Activated CD4-positive, alpha-beta T cell treated with anti-CD3 and anti-CD28 coated beads, Interleukin-2, amount 50 U/mL, for 24 hours (primary cell): ENCODE data around the gene HOXD10.

ENCODE experiments used
- DNase-seq, 2 donors: peaks; one replicate each; pipeline ENCODE4 v3.0.0-alpha.2; 2020; ENCODE audit warnings: low read depth in 1 of 2, low spot score in 1 of 2

HOXD10 gene

GRCh38 chr2:176149939-176150583, 33.5 kb downstream of the HOXD10 start:
- DNase-seq: no peak

DNA sequence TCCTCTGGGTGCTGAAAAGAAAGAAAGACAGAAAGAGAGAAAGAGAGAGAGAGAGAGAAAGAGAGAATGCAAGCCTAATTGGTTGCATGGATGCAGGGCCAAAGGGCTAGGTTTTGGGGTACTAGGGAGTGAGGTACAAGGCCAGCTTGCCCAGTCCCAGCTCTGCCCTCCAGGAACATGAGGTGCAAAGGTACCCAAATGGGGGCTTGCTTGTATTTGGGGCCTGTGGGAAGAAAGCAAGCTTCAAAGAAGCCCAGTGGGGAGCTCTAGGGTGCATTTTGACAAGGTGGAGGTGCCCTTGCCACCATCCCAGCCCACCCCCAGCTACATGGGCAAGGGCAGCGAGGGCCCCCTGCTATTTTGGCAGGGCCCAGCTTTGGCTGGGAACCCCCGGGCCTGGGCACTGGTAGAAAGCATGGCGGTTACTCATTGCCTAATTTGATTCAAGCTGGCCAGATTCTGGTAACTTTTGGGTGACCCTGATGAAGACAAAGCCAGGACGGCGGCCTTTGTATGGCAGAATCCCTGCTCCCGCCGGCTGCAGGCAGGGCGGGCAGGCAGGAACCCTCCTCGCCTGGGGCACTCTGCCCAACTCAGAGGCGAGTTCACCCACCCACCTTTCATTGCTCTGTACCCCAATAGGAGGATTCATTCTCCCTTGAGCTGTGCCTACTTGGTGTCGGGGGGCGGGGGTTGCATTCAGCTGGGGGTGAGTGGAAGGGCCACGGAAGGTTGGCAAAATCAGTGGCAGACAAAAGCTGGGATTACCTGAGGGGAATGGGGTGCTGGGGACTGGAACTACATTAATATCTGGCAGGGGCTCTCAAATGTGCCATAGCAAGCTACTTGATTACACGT, 34.2 kb downstream of the HOXD10 start:
- DNase-seq: no peak

DNA sequence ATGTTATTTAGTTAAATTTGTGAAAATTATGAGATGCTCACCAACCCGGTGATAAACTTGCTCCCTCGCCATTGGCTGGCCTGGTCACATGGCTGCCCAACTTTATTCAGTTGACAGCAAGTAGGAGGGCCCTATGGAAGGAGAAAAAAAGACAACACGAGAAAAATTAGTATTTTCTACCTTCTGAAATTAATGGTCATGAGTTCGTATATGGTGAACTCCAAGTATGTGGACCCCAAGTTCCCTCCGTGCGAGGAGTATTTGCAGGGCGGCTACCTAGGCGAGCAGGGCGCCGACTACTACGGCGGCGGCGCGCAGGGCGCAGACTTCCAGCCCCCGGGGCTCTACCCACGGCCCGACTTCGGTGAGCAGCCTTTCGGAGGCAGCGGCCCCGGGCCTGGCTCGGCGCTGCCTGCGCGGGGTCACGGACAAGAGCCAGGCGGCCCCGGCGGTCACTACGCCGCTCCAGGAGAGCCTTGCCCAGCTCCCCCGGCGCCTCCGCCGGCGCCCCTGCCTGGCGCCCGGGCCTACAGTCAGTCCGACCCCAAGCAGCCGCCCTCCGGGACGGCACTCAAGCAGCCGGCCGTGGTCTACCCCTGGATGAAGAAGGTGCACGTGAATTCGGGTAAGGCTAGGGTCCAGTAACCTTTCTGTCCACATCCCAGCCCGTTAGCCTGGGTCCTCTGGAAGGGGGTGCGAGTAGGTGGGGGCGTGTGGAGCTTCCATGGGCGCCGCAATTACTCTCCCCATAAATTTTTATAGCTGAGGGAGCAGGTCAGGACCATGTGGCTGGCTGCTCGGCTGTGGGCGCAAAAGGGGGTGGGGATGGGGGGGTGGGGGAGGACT, 35.1 kb downstream of the HOXD10 start, which contains the start of gene HOXD4:
Gene HOXD4 (plus strand): TSS at position 109 of the 846 bp plus-strand sequence. CDS start 84 bp downstream, at position 193.
- DNase-seq: no peak

DNA sequence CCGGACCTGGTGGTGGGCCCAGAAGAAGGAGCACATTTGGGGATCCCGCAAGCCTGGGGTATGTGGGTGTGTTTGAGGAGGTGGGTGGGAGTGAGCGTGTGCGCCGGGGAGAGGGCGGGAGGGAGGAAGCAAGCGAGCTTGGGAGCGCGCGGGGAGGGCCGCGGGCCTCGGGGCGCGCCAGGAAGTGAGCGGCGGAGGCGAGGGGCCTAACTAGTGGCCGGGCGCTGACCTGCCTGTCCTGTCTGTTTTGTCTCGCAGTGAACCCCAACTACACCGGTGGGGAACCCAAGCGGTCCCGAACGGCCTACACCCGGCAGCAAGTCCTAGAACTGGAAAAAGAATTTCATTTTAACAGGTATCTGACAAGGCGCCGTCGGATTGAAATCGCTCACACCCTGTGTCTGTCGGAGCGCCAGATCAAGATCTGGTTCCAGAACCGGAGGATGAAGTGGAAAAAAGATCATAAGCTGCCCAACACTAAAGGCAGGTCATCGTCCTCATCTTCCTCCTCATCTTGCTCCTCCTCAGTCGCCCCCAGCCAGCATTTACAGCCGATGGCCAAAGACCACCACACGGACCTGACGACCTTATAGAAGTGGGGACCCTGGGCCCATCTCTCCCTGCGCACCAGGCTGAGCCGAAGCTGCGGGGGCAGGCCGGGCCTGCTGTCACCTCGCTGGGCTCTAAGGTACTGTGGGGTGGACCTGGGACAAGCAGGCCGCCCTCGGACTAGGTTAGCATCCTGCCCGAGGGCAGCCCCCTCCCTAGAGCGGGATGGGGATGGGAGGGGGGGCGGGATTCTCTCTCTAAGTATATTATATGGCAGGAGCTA, 36.0 kb downstream of the HOXD10 start:
- DNase-seq: no peak

GRCh38 chr2:176154576-176155252, 38.1 kb downstream of the HOXD10 start:
- no peak for DNase-seq

- DNase-seq: no peak
These were observed 38.9 kb downstream of the HOXD10 start for GRCh38 chr2:176155356-176156044.

DNA sequence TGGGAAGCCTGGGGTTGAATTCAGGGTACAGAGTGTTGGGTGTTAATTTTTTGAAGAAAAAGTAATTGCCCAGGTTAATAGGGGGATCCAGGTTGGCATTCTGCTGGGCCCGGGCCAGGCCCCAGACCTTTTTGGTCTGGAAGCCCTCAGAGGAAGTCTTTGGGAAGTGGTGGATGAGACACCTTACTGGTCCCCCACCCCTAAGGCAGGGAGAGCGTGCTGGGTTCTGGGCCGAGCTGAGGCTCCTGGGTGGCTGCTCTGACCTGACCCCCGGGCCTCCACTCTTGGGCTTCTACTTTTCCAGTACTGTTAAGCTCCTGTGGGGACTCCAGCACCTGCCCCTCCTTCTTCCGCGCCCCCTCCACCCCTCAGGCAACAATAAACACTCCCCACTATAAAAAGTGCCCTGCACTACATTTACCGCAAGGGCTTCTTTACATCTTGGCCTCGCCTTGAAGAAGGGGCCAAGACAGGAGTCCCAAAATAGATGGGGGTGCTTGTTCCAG, 39.8 kb downstream of the HOXD10 start:
- DNase-seq: no peak

- no peak for DNase-seq
These were observed 40.4 kb downstream of the HOXD10 start, which contains the start of gene HOXD3 for GRCh38 chr2:176156807-176157498. HOXD3 (plus strand) TSS chr2:176157307; CDS start chr2:176169115, 11,808 bp downstream.

GRCh38 chr2:176157499-176158185, 41.1 kb downstream of the HOXD10 start:
- DNase-seq: no peak

- DNase-seq: no peak
These were observed 41.6 kb downstream of the HOXD10 start for GRCh38 chr2:176158186-176158591.

DNA sequence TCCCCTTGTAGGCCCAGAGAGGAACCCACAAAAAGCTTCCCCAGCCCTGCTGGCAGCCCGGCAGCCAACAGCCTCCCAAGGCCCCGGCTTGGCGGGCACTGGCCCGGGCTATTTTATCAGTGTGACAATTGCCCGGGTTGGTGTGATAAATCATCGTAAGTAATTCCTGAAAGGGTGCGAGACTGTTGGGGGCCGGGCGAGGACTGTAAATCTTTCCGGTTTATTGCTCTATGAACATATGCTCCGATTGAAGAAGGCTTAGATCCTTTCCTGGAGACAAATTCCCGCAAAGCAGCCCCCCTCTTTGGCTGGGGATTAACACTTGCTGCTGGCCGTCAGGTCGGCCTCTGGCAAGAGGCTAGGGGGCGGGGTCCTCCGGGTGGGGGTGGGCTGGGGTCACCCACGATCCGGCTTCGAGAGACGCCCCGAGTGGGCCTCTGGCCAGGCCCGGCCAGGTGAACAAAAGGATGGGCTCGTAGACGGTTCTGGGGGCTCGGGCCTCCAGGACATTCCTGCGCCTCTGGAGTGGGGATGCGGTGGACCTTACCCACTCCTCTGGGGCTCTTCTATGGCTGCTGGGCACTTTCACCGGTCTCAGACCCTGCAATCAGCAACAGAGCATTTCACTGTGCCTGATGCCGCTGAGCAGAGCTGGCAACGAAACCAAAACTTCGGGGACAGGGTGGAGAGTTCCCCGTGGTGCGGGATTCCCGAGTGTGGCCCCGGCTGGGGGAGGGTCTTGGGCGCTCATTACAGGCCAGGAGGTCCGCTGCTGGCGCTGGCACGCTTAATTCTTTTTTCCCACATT, 42.5 kb downstream of the HOXD10 start:
- no peak for DNase-seq

- no peak for DNase-seq
These were observed 43.2 kb downstream of the HOXD10 start for GRCh38 chr2:176159663-176160250.

DNA sequence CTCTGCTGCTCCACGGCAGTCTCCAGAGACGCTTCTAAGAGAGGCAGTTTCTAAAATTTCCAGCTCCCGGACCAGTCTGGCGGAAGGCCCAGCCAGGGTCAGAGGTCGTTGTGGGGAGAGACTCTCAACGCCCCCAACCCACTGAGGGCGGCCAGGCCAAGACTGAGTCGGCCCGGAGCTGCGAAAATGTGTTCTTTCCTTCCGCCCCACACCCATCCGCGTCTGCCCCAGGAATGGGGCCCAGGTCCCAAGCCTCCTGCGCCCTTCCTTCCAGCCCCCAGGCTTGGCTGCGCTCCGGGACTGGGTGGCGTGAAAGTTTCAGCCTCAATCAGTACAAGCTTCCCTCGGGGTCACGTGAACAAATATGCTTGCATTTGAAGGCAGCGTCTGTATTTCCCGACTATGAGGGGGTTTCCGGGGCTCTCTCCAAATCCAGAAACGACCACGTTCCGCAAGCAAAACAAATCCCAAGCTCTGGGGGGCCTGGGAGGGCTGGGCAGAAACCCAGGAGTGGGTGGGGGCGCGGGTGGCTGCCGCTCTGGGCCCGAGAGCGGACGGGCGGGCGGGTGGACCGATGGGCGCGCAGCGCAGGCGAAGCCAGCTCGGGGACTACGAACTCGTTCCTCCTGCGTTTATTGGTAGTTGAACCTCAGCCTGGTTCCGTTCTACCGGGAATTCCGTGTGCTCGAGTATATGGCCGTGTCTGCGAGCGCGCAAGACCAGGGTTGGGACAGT, 43.8 kb downstream of the HOXD10 start:
- DNase-seq: no peak

- DNase-seq: no peak
These were observed 44.6 kb downstream of the HOXD10 start for GRCh38 chr2:176160986-176161824.
